ENCODE measurements around the gene STEAP2.
"Not testable (repeated sequence)": the region's sequence is repeated elsewhere in the genome, so short reads cannot be mapped to it uniquely, and the experiment has no call there.

STEAP2 gene

GRCh38 chr7:90233569-90233968 lies 22.0 kb downstream of the STEAP2 start:
- DNase-seq (ENCODE audit: low read depth): no peak

GRCh38 chr7:90236721-90237289 lies 25.3 kb downstream of the STEAP2 start:
- DNase-seq (ENCODE audit: low read depth): no peak

GRCh38 chr7:90238022-90238421 lies 26.5 kb downstream of the STEAP2 start:
- no peak for DNase-seq (ENCODE audit: low read depth)

GRCh38 chr7:90238583-90238982 lies 27.0 kb downstream of the STEAP2 start:
- DNase-seq (ENCODE audit: low read depth): no peak

- no peak for DNase-seq (ENCODE audit: low read depth)
These were observed 27.5 kb downstream of the STEAP2 start for GRCh38 chr7:90239050-90239449.

GRCh38 chr7:90239625-90240228 lies 28.2 kb downstream of the STEAP2 start:
- no peak for DNase-seq (ENCODE audit: low read depth)

- DNase-seq (ENCODE audit: low read depth): no peak
These were observed 31.0 kb downstream of the STEAP2 start for GRCh38 chr7:90242369-90243168.

- DNase-seq (ENCODE audit: low read depth): no peak
These were observed 32.0 kb downstream of the STEAP2 start for GRCh38 chr7:90243556-90243955.

- DNase-seq (ENCODE audit: low read depth): no peak
These were observed 33.0 kb downstream of the STEAP2 start for GRCh38 chr7:90244565-90244908.

GRCh38 chr7:90244909-90245851 lies 33.6 kb downstream of the STEAP2 start, which contains the start of gene CFAP69:
Gene CFAP69 (plus strand): TSS chr7:90245174. CDS start chr7:90245425, 251 bp downstream.
- peak; percentile 84 for DNase-seq (ENCODE audit: low read depth)

GRCh38 chr7:90246171-90246570 lies 34.6 kb downstream of the STEAP2 start:
- DNase-seq (ENCODE audit: low read depth): no peak

- DNase-seq (ENCODE audit: low read depth): no peak
These were observed 37.2 kb downstream of the STEAP2 start for GRCh38 chr7:90248706-90249105.

GRCh38 chr7:90250601-90251303 lies 39.2 kb downstream of the STEAP2 start:
- DNase-seq (ENCODE audit: low read depth): no peak

GRCh38 chr7:90251304-90251635 lies 39.7 kb downstream of the STEAP2 start:
- DNase-seq (ENCODE audit: low read depth): no peak

- DNase-seq (ENCODE audit: low read depth): not testable (repeated sequence)
These were observed 44.5 kb downstream of the STEAP2 start for GRCh38 chr7:90256011-90256410.

- no peak for DNase-seq (ENCODE audit: low read depth)
These were observed 45.2 kb downstream of the STEAP2 start for GRCh38 chr7:90256778-90257177.

- DNase-seq (ENCODE audit: low read depth): no peak
These were observed 49.9 kb downstream of the STEAP2 start for GRCh38 chr7:90261441-90261840.

GRCh38 chr7:90262438-90262837 lies 50.9 kb downstream of the STEAP2 start:
- no peak for DNase-seq (ENCODE audit: low read depth)

GRCh38 chr7:90266808-90267207 lies 55.3 kb downstream of the STEAP2 start:
- DNase-seq (ENCODE audit: low read depth): no peak

GRCh38 chr7:90267263-90267858 lies 55.8 kb downstream of the STEAP2 start:
- DNase-seq (ENCODE audit: low read depth): no peak

- no peak for DNase-seq (ENCODE audit: low read depth)
These were observed 57.6 kb downstream of the STEAP2 start for GRCh38 chr7:90269163-90269562.

Measured in activated T-cell treated with anti-CD3 and anti-CD28 coated beads for 24 hours (primary cell).